ENCODE data around the gene FGF3.

GRCh38 chr11:69832561-69833413 lies 13.6 kb upstream of the FGF3 start:
- TF ChIP-seq PBX3 (IDR thresholded peaks at IDR 0.05; ENCODE audit: insufficient replicate concordance, low read depth, low read length) (no peak), CTCF (IDR thresholded peaks at IDR 0.05 in 2 of 3, conservative IDR thresholded peaks at IDR 0.05 in 1 of 3; ENCODE audit: control insufficient read depth in 2 of 3, extremely low read depth in 1 of 3, insufficient read depth in 1 of 3, low read depth in 3 of 3, low read length in 3 of 3) (no peak), TAF1 (IDR thresholded peaks at IDR 0.05; ENCODE audit: borderline replicate concordance, low read depth, low read length) (no peak), SIN3A (IDR thresholded peaks at IDR 0.05; ENCODE audit: low read depth, low read length) (no peak), USF2 (IDR thresholded peaks at IDR 0.05; ENCODE audit: borderline replicate concordance, low read depth, low read length) (no peak), MXI1 (IDR thresholded peaks at IDR 0.05; ENCODE audit: low read depth, low read length) (no peak), PML (IDR thresholded peaks at IDR 0.05; ENCODE audit: low read length) (no peak), ZBTB40 (IDR thresholded peaks at IDR 0.05; ENCODE audit: borderline replicate concordance) (no peak), RAD21 (IDR thresholded peaks at IDR 0.05; ENCODE audit: insufficient read depth, low read depth, low read length) (no peak), POLR2AphosphoS5 (IDR thresholded peaks at IDR 0.05; ENCODE audit: low read length) (no peak), EP300 (IDR thresholded peaks at IDR 0.05; ENCODE audit: borderline replicate concordance in 1 of 2, control insufficient read depth in 1 of 2, low read depth in 2 of 2, low read length in 2 of 2) (no peak), POLR2A (IDR thresholded peaks at IDR 0.05; ENCODE audit: low read depth, low read length) (no peak)
